ENCODE measurements around the gene TRIO.
"Not testable (repeated sequence)": the region's sequence is repeated elsewhere in the genome, so short reads cannot be mapped to it uniquely, and the experiment has no call there.

The TRIO gene

GRCh38 chr5:14415024-14415697, 272.0 kb downstream of the TRIO start:
- no peak for DNase-seq (ENCODE audit: low read depth)

DNA sequence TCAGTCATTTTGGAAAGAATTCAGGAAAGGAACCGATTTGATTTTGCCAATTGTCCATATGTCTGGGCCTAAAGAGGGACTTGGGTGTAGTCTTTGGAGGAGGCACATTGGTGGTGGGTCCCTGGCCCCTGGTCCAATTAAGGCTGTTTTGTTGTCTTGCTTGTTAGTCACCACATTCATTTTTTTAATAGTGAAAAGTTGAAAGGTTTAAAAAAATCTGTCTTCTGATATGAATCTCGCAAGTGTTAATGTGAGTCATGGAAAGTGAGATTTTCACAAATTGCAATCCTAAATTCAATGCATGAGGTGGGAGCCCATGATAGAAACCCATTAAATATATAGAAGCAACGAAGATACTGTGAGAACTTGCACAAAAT, 272.5 kb downstream of the TRIO start:
- no peak for DNase-seq (ENCODE audit: low read depth)

GRCh38 chr5:14416621-14417275, 273.6 kb downstream of the TRIO start:
- no peak for DNase-seq (ENCODE audit: low read depth)

GRCh38 chr5:14417276-14417730, 274.2 kb downstream of the TRIO start:
- DNase-seq (ENCODE audit: low read depth): no peak

DNA sequence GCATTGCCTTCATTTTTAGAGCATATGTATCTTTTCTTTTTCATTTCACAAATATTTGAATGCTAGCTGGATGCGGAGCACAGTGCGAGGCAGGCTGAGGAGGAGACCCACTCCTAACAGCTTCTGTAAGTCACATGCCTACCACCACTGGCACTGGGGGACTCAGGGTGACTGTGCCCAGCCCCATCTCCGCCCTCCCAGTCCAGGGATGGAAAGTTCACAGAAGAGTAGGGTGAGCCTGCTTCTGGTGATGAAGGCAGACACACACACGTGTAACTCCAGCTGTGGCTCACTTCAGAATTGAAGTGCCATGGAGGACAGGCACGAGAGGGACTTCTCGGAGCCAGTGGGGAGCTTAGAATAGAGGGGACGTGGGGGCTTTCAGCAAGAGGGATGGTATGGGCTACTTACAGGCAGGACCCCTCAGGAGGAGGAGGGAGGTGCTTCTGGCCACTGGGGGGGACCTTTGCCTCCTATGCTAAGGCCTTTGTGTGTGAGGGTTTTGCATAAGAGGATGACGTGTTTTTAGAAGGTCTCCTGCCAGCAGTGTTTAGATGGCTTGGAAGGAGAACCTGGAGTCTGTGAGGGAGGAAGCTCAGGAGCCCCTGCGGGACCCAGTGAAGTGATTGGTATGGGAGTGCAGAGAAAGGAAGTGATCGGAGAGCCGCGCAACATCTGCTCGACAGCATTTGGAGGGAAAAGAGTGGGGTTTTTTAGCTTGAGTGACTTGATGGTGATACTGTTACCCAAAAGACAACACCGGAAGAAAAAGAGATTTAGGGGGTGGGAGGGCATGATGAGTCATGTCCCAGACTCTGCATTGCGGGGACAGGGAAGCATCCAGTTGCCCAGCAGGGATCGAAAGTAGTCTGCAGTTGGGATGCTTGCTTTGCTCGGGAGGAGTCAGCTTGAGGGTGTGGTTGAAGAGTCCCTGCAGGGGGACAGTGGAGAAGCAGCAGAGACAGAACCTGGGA, 274.9 kb downstream of the TRIO start:
- DNase-seq (ENCODE audit: low read depth): no peak

GRCh38 chr5:14419686-14420085, 276.5 kb downstream of the TRIO start:
- DNase-seq (ENCODE audit: low read depth): no peak

DNA sequence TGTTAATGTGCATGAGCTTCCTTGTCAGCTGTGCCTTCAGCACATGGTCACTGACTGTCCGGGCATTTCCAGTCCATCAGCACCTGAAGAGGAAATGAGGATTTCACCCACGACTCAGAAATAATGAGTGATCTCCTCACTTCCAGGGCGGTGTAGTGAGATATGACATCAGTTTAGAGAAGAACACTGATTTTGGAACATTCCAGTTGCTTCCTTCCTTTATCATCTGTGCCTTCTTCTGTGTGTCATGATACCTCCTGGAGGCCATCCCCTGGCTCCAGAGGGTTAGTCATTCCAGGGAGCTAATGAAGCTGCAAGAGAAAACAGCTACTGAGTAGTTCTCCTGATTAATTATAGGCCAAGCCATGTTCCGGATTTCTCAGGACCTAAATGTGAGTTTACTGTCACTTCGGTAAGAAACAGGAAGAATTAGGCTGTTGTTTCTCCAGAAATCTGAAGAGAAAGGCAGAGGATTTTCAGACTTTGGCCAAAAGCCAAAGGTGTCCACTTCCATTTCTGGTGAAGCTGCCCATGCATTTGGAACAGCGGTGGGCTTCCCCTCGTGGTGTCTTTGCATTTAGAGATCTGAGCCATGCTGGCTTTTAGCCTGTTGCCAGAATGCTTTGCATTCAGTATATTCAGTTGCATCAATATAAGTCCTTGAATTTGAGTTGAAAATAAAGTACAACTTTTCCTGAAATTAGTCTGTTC, 277.1 kb downstream of the TRIO start:
- DNase-seq (ENCODE audit: low read depth): no peak

DNA sequence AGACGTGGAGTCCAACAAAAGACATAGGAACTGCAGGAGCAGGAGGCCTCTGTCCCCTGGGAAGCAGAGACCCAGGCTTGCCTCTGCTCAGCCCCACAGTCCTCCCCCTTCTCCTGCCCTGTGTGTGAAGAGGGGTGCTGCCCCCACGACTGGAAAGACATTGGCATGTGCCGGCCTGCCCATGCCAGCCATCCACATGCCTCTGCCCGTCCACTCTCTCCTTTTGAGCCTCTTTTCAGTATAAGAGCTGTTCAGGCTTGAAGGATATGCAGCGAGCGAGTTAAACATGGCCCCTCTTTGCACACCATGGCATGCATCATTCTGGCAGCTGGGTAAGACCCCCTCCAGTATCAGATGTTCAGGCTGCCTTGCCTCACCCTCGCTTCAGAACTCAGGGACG, 278.7 kb downstream of the TRIO start:
- no peak for DNase-seq (ENCODE audit: low read depth)

GRCh38 chr5:14424011-14424685, 281.0 kb downstream of the TRIO start:
- DNase-seq (ENCODE audit: low read depth): no peak

GRCh38 chr5:14425559-14425958, 282.4 kb downstream of the TRIO start:
- no peak for DNase-seq (ENCODE audit: low read depth)

DNA sequence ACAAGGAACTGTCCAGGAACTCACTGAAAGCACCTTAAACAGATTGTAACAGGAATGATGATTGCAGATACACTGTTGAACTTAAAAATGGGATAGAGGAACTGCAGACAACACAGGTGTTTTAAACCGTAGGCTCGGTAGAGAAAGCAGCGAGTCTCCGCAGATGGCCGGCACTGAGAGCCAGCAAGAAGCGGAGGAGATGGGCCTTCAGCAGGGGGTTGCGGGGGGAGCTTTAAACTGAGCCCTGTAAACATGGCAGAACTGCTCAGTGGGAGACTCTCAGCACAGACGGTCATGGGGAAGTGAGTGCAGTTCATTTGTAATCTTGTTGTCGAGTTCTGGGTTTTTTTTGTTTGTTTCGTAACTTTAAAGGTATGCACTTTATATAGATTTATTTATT, 283.4 kb downstream of the TRIO start:
- no peak for DNase-seq (ENCODE audit: low read depth)

GRCh38 chr5:14428302-14429081, 285.4 kb downstream of the TRIO start:
- DNase-seq (ENCODE audit: low read depth): no peak

- no peak for DNase-seq (ENCODE audit: low read depth)
Observed at GRCh38 chr5:14429101-14430050, 286.2 kb downstream of the TRIO start.

DNA sequence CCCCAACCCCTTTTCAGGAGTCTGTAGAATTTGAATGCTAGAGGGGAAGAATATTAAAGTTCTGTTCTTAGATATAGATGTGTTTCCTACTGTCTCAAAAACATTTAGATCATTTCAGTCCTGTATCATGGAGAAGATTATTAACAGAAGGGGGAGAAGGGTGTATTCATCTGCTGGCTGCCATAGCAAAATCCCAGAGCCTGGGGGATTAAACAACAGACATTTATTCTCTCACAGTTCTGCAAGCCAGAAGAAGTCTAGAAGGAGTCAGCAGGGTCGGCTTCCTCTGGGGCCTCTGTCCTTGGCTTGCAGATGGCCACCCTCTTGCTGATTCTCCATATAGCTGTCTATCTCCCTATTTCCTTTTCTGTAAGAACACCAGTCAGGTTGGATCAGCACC, 288.4 kb downstream of the TRIO start:
- DNase-seq (ENCODE audit: low read depth): no peak

DNA sequence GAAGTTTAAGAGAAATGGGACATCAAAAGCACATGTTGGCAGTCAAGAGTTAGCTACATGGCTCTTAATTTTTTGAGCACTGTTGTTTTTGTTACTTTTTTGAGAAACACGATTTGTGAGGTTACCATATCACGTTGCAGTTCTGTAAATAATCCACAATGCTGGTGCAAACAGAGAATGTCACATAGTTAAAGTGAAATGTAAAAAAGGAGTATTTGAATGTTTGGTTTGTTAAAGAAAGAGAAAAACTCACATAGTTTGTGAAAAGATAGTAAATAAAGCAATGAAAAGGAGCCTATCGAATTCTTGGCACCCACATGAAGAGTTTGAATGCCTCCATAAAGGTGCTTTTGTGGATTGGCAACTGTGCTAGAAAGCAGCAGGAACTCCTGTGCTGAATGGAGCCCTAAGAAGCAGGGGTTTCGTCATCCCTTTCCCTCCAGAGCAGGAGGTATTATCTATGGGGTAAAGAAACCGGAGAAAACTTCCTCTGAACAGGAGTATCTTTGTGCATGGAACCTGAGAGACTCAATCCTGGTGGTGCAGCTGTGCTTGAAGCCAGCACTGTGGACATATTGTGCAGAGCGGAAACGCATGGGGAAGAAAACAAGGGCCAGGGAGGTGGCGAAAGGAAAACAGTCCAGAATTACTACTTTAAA, 289.9 kb downstream of the TRIO start:
- DNase-seq (ENCODE audit: low read depth): no peak

DNA sequence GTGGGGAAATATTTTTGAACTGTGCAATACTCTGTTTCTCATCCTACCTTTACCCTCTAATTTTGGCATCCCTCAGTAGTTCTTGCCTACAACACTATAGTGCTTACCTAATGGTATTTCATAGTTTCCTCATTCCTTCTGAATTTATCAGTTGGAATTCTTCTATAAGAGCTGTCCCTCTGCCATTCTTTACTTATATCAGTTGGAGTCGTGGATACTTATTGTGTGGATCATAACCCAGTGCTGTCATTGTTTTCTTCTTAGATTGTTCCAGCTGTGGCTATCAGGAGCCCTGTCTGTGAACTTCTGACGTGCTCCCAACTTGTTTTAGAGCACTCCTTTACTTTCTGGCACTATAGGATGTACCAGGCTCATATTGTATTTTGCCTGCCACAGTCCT, 292.3 kb downstream of the TRIO start:
- no peak for DNase-seq (ENCODE audit: low read depth)

DNA sequence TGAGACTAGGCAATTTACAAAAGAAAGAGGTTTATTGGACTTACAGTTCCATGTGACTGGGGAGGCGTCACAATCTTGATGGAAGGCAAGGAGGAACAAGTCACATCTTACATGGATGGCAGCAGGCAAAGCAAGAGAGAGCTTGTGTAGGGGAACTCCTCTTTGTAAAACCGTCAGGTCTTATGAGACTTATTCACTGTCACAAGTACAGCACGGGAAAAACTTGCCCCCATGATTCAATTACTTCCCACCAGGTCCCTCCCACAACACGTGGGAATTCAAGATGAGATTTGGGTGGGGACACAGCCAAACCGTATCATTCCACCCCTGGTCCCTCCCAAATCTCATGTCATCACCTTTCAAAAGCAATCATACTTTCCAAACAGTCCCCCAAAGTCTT, 293.0 kb downstream of the TRIO start:
- not testable (repeated sequence) for DNase-seq (ENCODE audit: low read depth)

GRCh38 chr5:14436801-14437542, 293.8 kb downstream of the TRIO start:
- no peak for DNase-seq (ENCODE audit: low read depth)
